Measurements from ENCODE around the gene DAPL1.
"Not testable (repeated sequence)": the region's sequence is repeated elsewhere in the genome, so short reads cannot be mapped to it uniquely, and the experiment has no call there.

The DAPL1 gene

DNA sequence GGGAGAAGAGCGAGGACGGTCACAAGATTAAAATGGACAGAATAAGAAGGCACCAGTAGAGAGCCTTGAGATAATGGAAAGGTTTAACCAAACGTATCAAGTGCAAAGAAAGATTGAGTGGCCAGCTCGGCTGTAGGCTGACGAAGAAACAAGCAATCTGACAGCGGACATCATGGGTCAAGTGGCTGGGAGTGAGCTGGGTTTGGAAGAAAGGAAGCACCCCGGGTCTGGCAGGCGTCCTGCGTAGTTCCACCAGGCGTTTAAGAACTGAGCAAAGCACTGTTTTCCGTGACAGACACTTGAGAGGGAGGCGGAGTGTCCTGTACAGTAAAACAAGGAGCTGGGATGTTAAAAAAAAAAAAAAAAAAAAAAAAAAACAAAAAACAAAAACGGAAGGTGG lies 27.1 kb downstream of the DAPL1 start:
- DNase-seq (ENCODE audit: low read depth in 3 of 3), result no peak

DNA sequence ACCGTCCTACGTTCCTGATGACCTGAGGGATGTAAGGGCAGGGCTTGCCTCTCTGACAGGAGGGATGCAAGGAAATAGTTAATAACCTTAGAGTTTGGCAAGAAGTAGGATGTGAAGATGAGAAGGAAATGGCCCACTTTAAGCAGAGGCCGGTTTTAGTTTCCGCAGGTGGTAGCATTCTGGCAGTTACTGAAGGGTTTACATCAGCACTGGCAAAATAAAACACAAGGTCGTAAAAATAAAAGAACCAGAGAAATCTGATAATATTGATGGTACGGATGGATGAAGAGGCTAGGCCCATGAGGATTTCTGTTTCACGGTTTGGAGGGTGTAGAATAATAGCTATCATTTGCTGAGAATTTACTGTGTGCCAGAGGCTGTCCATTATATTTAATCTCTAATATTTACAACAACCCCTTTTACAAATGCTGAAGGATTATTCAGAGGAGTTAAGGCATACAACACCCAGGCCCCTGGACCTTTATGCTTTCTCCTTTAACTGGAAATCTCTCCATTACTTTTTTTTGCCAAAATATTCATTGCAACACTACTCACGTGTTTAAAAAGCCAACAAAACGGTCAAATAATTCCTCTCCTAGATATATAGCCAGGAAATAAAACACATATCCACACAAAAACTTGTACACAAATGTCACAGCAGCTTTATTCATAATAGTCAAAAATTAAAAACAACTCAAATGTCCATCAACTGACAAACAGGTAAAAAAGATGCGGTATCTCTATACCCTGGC lies 28.5 kb downstream of the DAPL1 start:
- no peak for DNase-seq (ENCODE audit: low read depth in 3 of 3)

GRCh38 chr2:158825021-158825420 lies 29.9 kb downstream of the DAPL1 start:
- DNase-seq (ENCODE audit: low read depth in 3 of 3), result no peak

DNA sequence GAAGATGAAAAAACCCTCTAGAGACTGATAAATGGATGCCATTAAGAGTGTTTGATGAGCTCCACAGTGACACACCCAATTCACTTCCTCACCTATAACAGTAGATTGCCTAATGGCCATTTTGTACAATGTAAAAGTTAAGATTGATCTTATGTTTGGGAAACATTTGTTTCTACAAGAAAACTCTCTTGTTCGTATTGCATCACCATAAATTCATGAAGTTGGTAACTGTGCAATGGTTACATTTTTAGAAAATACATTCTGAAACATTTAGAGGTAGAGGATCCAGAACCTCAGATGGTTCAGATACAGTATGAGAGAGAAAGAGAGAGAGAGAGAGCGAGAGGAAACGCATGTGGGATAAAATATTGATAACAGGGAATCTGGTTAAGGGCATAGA lies 31.8 kb downstream of the DAPL1 start:
- DNase-seq (ENCODE audit: low read depth in 3 of 3), result no peak

DNA sequence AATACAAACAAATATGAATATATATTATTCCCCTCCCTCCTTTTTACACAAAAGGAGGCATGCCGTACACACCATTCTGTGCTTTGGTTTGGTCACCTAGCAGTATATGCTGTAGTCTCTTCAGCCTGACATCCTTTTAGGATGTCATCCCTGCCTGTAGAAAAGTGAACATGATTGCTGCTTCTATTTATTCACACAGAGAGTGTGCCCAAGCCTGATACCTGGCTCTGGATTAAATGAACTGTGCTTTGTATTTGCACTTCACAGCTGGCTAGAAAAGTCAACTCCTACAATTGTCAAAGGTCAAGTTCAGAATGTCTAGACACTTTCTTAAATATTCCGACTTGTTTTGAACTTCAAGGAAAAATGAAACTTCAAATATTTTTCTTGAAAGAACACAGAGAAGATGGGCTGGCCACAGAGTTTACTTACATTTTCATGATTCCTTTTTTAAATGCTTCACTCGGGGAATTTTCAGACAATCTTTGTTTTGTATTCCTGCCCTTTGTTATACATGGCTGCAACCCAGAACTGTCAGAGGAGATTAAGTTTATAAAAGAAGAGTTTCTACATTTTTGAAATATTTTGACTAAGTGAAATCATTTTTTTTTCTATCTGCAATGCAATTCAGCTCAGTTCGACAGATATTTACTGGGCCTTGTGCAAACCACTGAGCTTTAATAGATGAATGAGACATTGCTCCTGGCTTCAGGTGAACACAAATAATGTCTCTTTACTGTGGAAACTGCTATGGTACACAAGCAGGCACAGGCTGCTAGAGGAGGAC lies 33.5 kb downstream of the DAPL1 start:
- no peak for DNase-seq (ENCODE audit: low read depth in 3 of 3)

DNA sequence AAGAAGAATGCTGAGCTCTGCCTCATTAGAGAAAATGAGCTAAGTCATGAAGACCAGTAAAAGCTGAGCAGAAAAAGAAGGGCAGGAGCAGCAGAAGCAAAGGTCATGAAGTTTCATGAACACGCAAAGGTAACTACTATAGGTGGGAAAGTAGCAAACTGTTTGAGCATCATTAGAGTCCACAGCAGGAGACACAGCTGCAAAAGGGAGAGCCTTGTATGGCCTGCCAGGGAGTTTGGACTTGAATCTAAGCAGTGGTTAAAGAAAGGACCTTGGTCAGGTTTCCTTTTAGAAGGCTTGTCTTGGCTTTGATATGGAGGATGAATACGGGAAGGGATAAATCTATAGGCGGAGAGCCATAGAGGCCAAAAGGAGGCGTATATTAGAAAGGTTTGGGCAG lies 34.0 kb downstream of the DAPL1 start:
- no peak for DNase-seq (ENCODE audit: low read depth in 3 of 3)

DNA sequence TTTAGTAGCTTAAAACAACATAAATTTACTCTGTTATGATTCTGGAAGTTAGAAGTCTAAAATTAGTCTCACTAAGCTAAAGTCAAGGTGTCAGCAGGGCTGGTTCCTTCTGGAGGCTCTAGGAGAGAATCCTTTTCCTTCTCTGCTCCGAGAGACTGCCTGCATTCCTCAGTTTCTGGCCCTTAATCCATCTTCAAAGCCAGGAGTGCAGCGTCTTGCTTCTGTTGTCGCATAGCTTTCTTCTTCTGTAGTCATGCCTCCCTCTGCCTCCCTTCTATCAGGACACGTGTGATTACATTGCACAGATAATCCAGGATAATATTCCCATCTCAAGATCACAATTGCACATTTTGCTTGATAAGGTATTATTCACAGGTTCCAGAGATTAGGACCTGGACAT lies 35.1 kb downstream of the DAPL1 start:
- no peak for DNase-seq (ENCODE audit: low read depth in 3 of 3)

- DNase-seq (ENCODE audit: low read depth in 3 of 3), result no peak
These were observed 40.3 kb downstream of the DAPL1 start for GRCh38 chr2:158835431-158835830.

DNA sequence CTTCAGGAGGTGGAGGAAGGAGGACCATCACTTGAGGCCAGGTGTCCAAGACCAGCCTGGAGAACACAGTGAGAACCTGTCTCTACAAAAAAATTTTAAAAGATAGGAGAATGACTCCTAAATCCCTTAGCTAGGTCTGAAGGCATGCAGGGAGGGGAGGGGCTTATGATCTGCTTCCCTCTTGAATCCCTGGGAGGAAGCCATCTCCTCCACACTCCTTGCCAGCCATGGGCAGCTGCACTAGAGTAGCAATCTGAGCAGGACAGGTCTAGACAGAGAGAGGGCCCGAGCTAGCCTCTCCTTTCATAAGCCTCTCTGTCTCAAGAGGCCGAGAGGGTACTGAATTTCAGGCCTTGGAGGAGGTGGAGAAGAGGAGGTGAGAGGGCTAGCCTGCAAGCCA lies 42.5 kb downstream of the DAPL1 start:
- DNase-seq (ENCODE audit: low read depth in 3 of 3), result no peak

- DNase-seq (ENCODE audit: low read depth in 3 of 3), result no peak
These were observed 46.7 kb downstream of the DAPL1 start for GRCh38 chr2:158841850-158842249.

DNA sequence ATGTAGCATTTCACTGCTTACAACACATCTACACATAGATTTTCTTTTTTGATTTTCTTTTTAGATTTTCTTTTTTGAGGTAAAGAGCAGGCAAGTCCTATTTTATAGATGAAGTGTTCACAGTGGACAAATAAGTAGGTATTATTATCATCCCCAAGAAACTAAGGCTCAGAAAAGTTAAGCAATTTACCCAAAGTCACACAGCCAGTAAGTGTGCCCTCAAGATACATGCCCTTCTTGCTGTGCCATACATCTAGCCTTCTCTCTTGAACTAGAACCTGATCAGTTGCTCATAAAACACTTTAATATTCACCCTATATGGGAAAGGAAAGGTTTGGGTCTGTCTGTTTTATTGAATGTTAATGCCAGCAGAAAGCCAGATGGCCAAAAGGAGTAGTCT lies 50.3 kb downstream of the DAPL1 start:
- no peak for DNase-seq (ENCODE audit: low read depth in 3 of 3)

GRCh38 chr2:158845859-158846258 lies 50.7 kb downstream of the DAPL1 start:
- DNase-seq (ENCODE audit: low read depth in 3 of 3), result no peak

DNA sequence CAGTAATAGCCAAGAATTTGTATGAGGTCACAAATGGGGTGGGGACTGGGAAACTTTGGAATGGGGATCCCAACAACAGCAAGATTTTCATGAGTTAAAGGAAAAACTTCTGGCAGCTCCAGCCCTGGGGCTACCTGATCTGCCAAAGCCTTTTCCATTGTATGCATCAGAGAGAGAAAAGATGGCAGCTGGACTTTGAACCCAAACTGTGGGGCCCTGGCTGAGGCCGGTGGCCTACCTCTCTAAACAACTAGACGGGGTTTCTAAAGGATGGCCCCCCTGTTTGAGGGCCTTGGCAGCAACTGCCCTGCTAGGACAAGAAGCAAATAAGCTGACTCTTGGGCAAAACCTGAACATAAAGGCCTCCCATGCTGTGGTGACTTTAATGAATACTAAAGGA lies 52.4 kb downstream of the DAPL1 start:
- DNase-seq (ENCODE audit: low read depth in 3 of 3), result not testable (repeated sequence)

- DNase-seq (ENCODE audit: low read depth in 3 of 3), result not testable (repeated sequence)
These were observed 53.2 kb downstream of the DAPL1 start for GRCh38 chr2:158848031-158848970.

DNA sequence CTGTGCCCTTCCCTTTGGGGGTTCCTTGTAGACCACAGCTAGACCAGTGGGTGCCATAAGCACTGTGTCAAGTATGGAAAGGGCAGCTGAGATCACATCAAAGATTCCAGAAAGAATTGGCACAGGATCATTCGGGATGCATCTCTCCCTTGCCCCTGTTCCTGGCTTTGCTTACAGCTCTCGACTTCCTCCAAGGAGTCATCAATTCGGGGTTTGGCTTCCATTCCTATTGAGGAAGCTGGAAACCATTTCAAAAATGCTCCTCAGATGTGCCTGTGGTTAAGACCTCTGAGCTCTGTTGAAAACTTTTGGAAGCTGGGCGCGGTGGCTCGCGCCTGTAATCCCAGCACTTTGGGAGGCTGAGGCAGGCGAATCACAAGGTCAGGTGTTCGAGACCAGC lies 65.1 kb downstream of the DAPL1 start:
- DNase-seq (ENCODE audit: low read depth in 3 of 3), result not testable (repeated sequence)

DNA sequence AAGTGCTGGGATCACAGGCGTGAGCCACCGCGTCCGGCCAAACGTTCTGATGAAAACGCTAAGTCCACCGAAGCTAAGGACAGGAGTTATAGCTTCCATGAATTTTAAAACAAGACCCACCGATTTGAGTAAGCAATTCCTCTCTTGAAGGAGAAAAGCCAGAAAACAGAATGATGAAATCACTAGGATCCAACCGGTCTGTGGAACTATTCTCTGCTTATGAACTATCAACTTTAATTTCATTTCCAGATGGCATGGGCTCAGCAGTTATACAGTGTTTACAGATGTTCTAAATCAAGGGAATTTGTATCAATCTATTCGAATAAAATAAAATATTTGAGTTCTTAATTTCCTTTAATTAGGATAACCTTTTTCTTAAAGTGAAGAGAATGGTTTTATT lies 66.5 kb downstream of the DAPL1 start:
- not testable (repeated sequence) for DNase-seq (ENCODE audit: low read depth in 3 of 3)

DNA sequence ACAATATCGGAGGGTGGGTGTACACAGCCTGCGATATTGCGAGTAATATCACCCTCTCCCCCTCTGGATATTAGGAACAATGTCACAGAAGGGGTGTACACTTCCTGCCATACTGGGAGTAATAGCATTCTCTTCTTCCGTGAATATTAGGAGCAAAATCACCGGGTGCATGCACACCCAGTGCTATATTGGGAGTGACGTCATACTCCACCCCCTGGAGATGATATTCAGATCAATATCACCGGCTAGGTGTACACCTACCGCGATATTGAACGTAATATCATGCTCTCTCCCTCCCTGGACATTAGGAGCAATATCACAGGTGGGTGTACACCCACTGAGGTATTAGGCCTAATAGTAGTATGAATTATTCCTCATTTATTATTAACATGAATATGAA lies 70.4 kb downstream of the DAPL1 start:
- DNase-seq (ENCODE audit: low read depth in 3 of 3), result not testable (repeated sequence)
